Smooth muscle cell of bladder (primary cell): ENCODE results near the gene KRTAP19-6. TPM values are rescaled to one million over a fixed set of nuclear protein-coding genes. Genes with fewer than 3 reads are reported as not detected.

ENCODE experiments used
- total RNA-seq: library from RNA; depleted of rRNA; stranded (reverse); fragments of >200 nt; gene quantifications from 2 replicates; pipeline ENCODE4 v1.2.3, GENCODE V29; 2014

KRTAP19-6 gene, protein sequence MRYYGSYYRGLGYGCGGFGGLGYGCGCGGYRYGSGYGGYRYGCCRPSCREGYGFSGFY
- not detected in 2 replicates for total RNA-seq

GRCh38 chr21:30541764-30542163 is at the start of gene KRTAP19-6:
TSS of gene KRTAP19-6 (minus strand) at chr21:30541864. CDS start at chr21:30541833, 31 bp downstream.

DNA sequence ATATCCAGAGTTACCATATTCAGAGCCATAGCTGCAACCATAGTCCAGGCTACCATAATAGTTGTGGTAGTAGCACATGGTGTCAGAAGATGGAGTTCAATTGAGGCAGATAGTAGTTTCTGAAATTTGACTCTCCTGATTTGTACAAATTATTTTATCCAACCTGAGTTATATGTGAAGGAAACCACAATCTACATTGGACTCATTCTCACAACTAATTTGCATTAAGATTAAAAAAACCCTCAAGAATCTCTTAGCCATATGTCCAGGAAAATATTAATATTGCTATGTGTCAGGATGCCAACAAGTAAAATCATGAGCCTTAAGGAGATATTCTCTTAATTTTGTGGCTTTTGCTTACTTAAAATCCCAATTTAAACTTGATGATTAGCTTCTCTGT is 48.6 kb upstream of the KRTAP19-6 start, which contains the start of gene KRTAP22-2:
KRTAP22-2 (minus strand) TSS at position 101 of the 400 bp plus-strand sequence.

DNA sequence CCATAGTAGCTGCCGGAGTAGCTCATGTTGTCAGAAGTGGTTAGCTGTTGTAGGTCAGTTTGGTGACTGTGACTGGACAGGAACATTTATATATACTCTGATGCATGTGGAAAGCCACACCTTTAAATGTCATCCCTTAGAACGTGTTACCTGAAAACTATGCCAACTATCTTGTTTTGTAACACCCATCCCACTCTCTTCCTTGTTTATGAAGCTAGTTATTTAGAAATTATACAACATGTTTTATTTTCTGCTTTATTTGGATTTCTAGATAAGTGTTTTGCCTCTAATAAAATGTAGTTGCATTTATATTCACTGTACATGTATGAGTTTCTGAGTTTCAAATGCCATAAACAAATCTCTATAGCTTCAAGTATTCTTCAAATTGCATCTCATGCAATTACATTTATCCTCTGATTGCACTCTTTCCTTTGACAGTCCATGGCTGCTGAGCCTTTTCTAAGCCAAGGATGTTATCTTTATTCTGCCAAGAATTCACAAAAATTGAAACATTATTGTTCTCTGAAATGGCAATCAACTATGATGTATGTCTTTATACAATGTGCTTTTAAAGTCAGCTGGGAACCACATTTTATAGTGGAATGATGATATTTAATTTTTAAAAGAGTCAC is 19.7 kb upstream of the KRTAP19-6 start, which contains the start of gene KRTAP19-7:
KRTAP19-7 (minus strand) TSS at position 51 of the 632 bp plus-strand sequence; CDS start at position 26, 25 bp downstream.

GRCh38 chr21:30502041-30502440 is 39.6 kb downstream of the KRTAP19-6 start, which contains the start of gene KRTAP19-5:
TSS of gene KRTAP19-5 (minus strand) at chr21:30502141. CDS start at chr21:30502090, 51 bp downstream.

GRCh38 chr21:30497065-30497464 is 44.6 kb downstream of the KRTAP19-6 start, which contains the start of gene KRTAP19-4:
TSS of gene KRTAP19-4 (minus strand) at chr21:30497165. CDS start at chr21:30497110, 55 bp downstream.

GRCh38 chr21:30491963-30492428 is 49.7 kb downstream of the KRTAP19-6 start, which contains the start of gene KRTAP19-3:
TSS of gene KRTAP19-3 (minus strand) at chr21:30492013. CDS start at chr21:30491957, 56 bp downstream.

Other genes starting within 250 kb of the KRTAP19-6 start
- not detected in 2 replicates for gene KRTAP26-1, start 221.5 kb downstream of the KRTAP19-6 start, total RNA-seq
- not detected in 2 replicates for gene KRTAP27-1, start 204.2 kb downstream of the KRTAP19-6 start, total RNA-seq
- not detected in 2 replicates for gene KRTAP23-1, start 193.3 kb downstream of the KRTAP19-6 start, total RNA-seq
- not detected in 2 replicates for gene KRTAP13-2, start 169.6 kb downstream of the KRTAP19-6 start, total RNA-seq
- gene KRTAP13-1, start 145.8 kb downstream of the KRTAP19-6 start, total RNA-seq: not detected in 2 replicates
- not detected in 2 replicates for gene KRTAP13-3, start 115.9 kb downstream of the KRTAP19-6 start, total RNA-seq
- gene KRTAP13-4, start 111.6 kb downstream of the KRTAP19-6 start, total RNA-seq: not detected in 2 replicates
- gene KRTAP15-1, start 101.6 kb downstream of the KRTAP19-6 start, total RNA-seq: not detected in 2 replicates
- gene KRTAP19-1, start 61.5 kb downstream of the KRTAP19-6 start, total RNA-seq: not detected in 2 replicates
- gene KRTAP19-2, start 54.4 kb downstream of the KRTAP19-6 start, total RNA-seq: not detected in 2 replicates
- not detected in 2 replicates for gene KRTAP19-3, start 49.9 kb downstream of the KRTAP19-6 start, total RNA-seq
- gene KRTAP19-4, start 44.7 kb downstream of the KRTAP19-6 start, total RNA-seq: not detected in 2 replicates
- not detected in 2 replicates for gene KRTAP19-5, start 39.7 kb downstream of the KRTAP19-6 start, total RNA-seq
- gene KRTAP19-7, start 19.4 kb upstream of the KRTAP19-6 start, total RNA-seq: not detected in 2 replicates
- not detected in 2 replicates for gene KRTAP22-2, start 48.5 kb upstream of the KRTAP19-6 start, total RNA-seq
- not detected in 2 replicates for gene KRTAP6-3, start 50.6 kb upstream of the KRTAP19-6 start, total RNA-seq
- not detected in 2 replicates for gene KRTAP6-2, start 57.0 kb upstream of the KRTAP19-6 start, total RNA-seq
- not detected in 2 replicates for gene KRTAP22-1, start 59.2 kb upstream of the KRTAP19-6 start, total RNA-seq
- gene KRTAP6-1, start 72.1 kb upstream of the KRTAP19-6 start, total RNA-seq: not detected in 2 replicates
- gene KRTAP20-1, start 74.6 kb upstream of the KRTAP19-6 start, total RNA-seq: not detected in 2 replicates
- not detected in 2 replicates for gene KRTAP20-4, start 78.8 kb upstream of the KRTAP19-6 start, total RNA-seq
- not detected in 2 replicates for gene KRTAP20-2, start 93.3 kb upstream of the KRTAP19-6 start, total RNA-seq
- gene KRTAP20-3, start 101.0 kb upstream of the KRTAP19-6 start, total RNA-seq: not detected in 2 replicates
- gene KRTAP21-3, start 176.9 kb upstream of the KRTAP19-6 start, total RNA-seq: not detected in 2 replicates
- not detected in 2 replicates for gene KRTAP21-2, start 205.4 kb upstream of the KRTAP19-6 start, total RNA-seq
- gene KRTAP21-1, start 213.6 kb upstream of the KRTAP19-6 start, total RNA-seq: not detected in 2 replicates